HFFc6 (cell line): ENCODE data around the gene RSKR. TPM values are rescaled to one million over a fixed set of nuclear protein-coding genes. Genes with fewer than 3 reads are reported as not detected.
A peak's percentile ranks its signal among the peaks of the same experiment; 100 is the strongest.

Experiments used
- DNase-seq: peaks from one replicate; pipeline ENCODE4 v3.0.0-alpha.2; 2018
- H3K27ac Mint-ChIP-seq: 2 replicates; pipeline ENCODE4 v1.8.0; 2020; ENCODE audit warnings: mild to moderate bottlenecking, mixed read lengths
- H3K27me3 Mint-ChIP-seq: 2 replicates; pipeline ENCODE4 v1.8.0; 2021; ENCODE audit warnings: mild to moderate bottlenecking, moderate library complexity, mixed read lengths; ENCODE audit not compliant: insufficient read depth
- H3K36me3 Mint-ChIP-seq: 2 replicates; pipeline ENCODE4 v1.8.0; 2021; ENCODE audit warnings: low read depth, mixed read lengths
- H3K4me1 Mint-ChIP-seq: 2 replicates; pipeline ENCODE4 v1.8.0; 2020; ENCODE audit warnings: low read depth, mixed read lengths
- H3K4me3 Mint-ChIP-seq: 2 replicates; pipeline ENCODE4 v1.8.0; 2020; ENCODE audit warnings: mild to moderate bottlenecking, moderate library complexity, mixed read lengths
- H3K9me3 Mint-ChIP-seq: 2 replicates; pipeline ENCODE4 v1.8.0; 2020; ENCODE audit warnings: mild to moderate bottlenecking, mixed read lengths
- total RNA-seq, 6 experiments: library from RNA; stranded (reverse); fragmentation: NEBNext Ultra II Directional; extraction: Animal tissue kit (Norgen Biotek cat#: 25700); gene quantifications; 2 replicates in 1 of 6; 3 replicates in 5 of 6; pipeline ENCODE4 v1.2.3, GENCODE V29; 2021
- TF ChIP-seq, protein P1 (sequence below): fragments of 200-600 bp; sonication (generic); IDR thresholded peaks from 2 replicates; pipeline ENCODE4 v1.5.0; 2021; ENCODE audit warnings: antibody characterized with exemption, mild to moderate bottlenecking

The RSKR gene
- total RNA-seq, 6 experiments from 2014 or later = 3.2 to 4.3 (median 3.5) TPM

DNA sequence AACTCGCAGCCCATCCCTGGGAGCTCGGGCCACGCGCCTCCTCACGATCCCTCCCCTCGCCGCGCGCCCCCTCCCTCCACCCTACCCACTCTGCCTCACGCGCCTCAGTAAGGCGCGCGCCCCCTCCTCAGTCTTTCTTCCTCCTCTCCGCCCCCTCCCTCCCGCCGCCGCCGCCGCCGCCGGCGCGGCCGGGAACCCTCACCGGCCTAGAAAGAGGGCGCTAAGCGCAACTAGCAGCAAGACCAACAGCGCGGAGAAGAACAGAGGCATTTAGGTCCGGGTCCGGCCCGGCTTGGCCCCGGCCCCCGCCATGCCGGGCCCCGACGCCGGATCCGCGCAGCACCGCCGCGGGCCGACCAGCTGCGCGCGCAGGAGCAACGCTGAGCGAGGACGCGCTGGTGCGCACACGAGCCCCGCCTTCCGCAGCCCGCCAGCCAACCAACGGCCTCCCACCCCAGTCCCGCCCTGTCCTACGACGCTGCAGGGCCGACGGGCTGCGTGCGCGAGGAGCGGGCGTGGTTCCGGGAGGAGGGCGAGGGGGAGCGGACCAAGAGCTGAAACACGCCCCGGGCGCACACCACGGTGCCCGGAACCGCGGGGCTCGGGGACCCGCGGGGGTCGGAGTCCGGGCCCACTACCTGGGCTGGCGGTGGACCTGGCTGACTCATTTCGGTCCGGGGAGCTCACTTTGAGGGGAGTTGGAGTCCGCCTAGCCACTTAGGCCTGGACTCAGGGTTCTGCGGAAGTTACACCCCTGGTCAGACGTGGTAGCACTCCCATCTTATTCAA is 31.0 kb upstream of the RSKR start, which contains the start of gene BLTP2:
TSS of gene BLTP2 (minus strand) at position 372 of the 789 bp plus-strand sequence. CDS start at position 270, 102 bp downstream.
- peak within 1 kb of the TSS; percentile 89 for H3K27ac Mint-ChIP-seq
- no peaks in the 10 kb centered on the region for H3K9me3 Mint-ChIP-seq
- DNase-seq = peak; percentile 92
- TF ChIP-seq, protein P1, sequence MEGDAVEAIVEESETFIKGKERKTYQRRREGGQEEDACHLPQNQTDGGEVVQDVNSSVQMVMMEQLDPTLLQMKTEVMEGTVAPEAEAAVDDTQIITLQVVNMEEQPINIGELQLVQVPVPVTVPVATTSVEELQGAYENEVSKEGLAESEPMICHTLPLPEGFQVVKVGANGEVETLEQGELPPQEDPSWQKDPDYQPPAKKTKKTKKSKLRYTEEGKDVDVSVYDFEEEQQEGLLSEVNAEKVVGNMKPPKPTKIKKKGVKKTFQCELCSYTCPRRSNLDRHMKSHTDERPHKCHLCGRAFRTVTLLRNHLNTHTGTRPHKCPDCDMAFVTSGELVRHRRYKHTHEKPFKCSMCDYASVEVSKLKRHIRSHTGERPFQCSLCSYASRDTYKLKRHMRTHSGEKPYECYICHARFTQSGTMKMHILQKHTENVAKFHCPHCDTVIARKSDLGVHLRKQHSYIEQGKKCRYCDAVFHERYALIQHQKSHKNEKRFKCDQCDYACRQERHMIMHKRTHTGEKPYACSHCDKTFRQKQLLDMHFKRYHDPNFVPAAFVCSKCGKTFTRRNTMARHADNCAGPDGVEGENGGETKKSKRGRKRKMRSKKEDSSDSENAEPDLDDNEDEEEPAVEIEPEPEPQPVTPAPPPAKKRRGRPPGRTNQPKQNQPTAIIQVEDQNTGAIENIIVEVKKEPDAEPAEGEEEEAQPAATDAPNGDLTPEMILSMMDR = no peak
- peaks cover 35% of the 10 kb centered on the region for H3K4me1 Mint-ChIP-seq
- no peaks in the 10 kb centered on the region; the same call in 1 of the 2 replicates for H3K27me3 Mint-ChIP-seq
- H3K36me3 Mint-ChIP-seq = peaks cover 31% of the 10 kb centered on the region
- H3K4me3 Mint-ChIP-seq = peak within 1 kb of the TSS; percentile 88

DNA sequence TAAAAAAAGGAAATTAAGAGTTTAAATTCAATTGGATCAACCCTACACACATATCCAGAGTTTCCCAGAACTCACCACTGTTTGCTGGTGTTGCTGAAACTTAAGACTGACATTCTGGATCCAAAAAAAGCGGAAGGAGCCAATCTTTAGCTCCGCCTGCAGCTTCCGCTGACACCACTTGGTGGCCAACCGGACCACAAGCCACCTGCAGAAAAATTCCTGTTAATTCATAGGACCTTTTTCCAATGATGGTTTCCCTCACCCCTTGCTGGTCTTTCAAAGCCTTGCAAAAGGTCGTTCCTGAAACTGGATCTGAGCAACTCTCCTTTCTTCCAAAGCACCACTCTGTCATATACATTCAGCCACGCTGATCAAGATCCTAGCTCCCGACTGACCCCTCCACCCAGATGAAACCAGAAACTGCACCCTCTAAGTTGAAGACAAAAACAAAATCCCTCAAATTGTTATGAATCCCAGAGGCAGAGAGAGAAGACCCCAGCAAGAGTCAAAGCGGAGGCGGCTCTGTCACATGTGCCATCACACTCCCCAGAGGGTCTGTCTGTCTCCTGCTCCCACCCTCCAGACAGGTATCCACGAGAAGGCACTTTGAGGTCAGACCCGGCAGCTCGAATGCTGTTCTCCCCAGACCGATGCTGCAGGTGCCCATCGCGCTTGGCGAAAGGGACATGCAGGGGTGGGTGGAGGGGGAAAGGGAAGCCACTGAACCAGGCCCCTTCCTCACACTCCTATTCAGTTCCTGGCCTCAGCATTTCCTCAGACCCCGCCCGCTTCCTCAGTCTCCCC is 30.2 kb upstream of the RSKR start:
- Mint-ChIP-seq H3K36me3 (peaks cover 37% of the 10 kb centered on the region), H3K27ac (peak overlapping the region; percentile 48), H3K4me1 (peaks cover 35% of the 10 kb centered on the region), H3K4me3 (peak overlapping the region; percentile 88), H3K27me3 (no peaks in the 10 kb centered on the region; the same call in 1 of the 2 replicates), H3K9me3 (no peaks in the 10 kb centered on the region)
- DNase-seq = peak; percentile 50
- TF ChIP-seq, protein P1 = peak; percentile 77

DNA sequence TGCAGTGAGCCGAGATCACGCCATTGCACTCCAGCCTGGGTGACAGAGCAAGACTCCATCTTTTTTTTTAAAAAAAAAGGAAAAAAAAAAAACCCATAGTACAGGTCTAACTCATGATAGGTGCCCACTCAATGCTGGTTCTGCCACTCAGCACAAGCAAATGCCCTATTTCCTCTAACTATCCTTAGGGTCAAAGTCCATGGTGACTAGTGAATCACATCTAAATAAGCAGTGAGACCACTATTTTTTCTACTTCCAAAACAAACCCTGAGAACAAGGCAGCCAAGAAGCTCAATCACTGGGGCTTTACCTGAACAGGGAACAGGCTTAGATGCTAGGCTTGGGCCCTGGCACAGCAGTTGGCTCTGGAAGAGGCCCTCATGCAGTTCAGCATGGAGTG is 27.6 kb upstream of the RSKR start:
- Mint-ChIP-seq H3K27ac (no peak overlapping the region), H3K4me3 (no peak overlapping the region), H3K9me3 (no peaks in the 10 kb centered on the region), H3K4me1 (peaks cover 30% of the 10 kb centered on the region), H3K36me3 (peaks cover 52% of the 10 kb centered on the region), H3K27me3 (peaks cover under 1% of the 10 kb centered on the region; the same call in 1 of the 2 replicates)
- TF ChIP-seq, protein P1 = no peak
- DNase-seq = no peak

DNA sequence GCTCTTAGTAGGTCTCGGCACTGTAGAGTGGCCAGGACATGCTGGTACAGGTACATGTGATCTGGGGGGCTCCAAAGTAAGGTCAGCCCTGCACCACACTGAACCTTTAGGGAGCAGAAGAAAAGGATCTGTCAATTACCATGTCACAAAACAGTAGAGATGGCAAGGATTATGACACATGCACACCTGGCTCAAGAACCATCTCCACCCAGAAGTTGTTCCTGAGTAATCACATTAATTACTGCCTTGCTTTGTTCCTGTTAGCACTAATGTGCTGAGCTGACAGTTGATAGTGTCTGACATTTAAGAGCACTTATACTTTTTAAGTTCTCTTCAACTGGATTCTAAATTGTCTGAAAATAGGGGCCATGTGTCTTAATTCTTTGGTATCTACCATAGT is 21.5 kb upstream of the RSKR start:
- Mint-ChIP-seq H3K4me3 (no peak overlapping the region), H3K9me3 (no peaks in the 10 kb centered on the region), H3K27ac (no peak overlapping the region), H3K4me1 (no peaks in the 10 kb centered on the region), H3K27me3 (peaks cover 2% of the 10 kb centered on the region; the same call in 1 of the 2 replicates), H3K36me3 (peaks cover 56% of the 10 kb centered on the region)
- no peak for DNase-seq
- TF ChIP-seq, protein P1 = no peak

DNA sequence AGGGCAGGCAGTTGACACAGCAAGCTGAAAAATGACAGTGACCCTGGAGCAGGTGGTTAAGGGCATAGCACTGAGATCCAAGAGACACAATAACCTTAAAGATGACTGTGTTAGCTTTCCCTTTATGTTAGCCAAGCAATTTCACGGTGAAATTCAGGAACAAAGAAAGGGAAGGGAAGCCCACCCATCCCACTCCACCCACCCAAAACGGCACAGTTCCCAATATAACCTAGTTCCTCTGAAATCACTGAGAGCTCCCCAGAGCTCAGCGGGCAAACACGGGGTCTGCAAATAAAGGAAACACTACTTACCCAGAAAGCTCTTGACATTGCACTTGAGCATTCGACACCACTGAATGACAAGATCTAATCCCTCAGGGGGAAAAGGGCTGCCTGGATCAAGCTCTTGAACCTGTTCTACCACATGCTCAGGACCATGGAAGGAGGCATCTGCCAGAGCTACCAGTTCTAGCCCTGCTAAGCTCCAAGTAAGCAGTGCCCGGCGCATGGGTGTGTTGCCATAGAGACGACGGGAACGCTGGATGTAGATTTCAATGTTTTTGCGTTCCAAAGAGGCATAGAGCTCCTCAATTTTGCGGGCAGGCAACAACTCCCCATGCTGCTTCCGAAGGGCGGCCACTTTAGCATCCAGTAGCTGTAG is 20.4 kb upstream of the RSKR start:
- Mint-ChIP-seq H3K27ac (no peak overlapping the region), H3K9me3 (no peaks in the 10 kb centered on the region)

More for the DNA sequence above, 20.4 kb upstream of the RSKR start:
- TF ChIP-seq, protein P1 = no peak
- H3K36me3 Mint-ChIP-seq = peaks cover 48% of the 10 kb centered on the region
- H3K4me3 Mint-ChIP-seq = no peak overlapping the region
- no peak for DNase-seq
- H3K4me1 Mint-ChIP-seq = no peaks in the 10 kb centered on the region
- H3K27me3 Mint-ChIP-seq = peaks cover 2% of the 10 kb centered on the region; the same call in 1 of the 2 replicates
